Measurements from ENCODE around the gene MGARP.

MGARP gene

DNA sequence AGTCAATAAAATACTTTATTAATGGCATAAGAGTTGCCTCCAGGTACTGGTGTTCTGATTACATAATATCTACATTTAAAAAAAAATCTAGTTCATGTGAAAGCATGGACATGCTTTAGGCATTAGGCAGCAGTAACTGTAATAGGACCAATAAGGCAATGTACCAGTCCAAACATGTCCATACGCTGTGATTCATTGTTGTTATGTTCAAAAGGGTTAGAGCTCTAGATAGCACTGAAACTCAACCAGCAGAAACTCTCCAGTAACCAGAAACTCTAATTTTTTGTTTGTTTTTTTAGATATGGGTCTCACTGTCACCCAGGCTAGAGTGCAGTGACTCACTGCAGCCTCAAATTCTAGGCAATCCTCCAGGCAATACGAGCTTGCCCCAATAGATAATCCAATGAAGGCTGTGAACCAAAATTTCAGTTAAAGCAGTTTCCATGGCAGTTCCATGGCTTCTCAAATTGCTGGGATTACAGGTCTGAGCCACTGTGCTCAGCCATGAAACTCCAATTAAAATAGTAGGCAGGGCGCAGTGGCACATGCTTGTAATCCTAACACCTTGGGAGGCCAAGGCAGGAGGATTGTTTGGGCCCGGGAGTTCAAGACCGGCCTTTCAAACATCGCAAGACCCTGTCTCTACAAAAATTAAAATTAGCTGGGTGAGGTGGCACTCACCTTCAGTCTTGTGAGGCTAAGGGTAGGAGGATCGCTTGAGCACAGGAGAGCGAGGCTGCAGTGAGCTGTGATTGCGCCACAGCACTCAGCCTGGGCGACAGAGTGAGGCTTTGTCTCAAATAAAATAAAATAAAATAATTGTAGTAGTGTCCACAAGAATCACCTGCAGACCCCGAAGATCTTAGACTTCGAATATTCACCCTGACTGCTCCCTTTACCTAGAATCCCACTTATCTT is 36.3 kb downstream of the MGARP start (continued):
- TF ChIP-seq, protein P1, sequence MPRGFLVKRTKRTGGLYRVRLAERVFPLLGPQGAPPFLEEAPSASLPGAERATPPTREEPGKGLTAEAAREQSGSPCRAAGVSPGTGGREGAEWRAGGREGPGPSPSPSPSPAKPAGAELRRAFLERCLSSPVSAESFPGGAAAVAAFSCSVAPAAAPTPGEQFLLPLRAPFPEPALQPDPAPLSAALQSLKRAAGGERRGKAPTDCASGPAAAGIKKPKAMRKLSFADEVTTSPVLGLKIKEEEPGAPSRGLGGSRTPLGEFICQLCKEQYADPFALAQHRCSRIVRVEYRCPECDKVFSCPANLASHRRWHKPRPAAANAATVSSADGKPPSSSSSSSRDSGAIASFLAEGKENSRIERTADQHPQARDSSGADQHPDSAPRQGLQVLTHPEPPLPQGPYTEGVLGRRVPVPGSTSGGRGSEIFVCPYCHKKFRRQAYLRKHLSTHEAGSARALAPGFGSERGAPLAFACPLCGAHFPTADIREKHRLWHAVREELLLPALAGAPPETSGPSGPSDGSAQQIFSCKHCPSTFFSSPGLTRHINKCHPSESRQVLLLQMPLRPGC (tag by site-specific recombination; IDR thresholded peaks at IDR 0.05), result peak; percentile 94
- TF ChIP-seq, protein P2, sequence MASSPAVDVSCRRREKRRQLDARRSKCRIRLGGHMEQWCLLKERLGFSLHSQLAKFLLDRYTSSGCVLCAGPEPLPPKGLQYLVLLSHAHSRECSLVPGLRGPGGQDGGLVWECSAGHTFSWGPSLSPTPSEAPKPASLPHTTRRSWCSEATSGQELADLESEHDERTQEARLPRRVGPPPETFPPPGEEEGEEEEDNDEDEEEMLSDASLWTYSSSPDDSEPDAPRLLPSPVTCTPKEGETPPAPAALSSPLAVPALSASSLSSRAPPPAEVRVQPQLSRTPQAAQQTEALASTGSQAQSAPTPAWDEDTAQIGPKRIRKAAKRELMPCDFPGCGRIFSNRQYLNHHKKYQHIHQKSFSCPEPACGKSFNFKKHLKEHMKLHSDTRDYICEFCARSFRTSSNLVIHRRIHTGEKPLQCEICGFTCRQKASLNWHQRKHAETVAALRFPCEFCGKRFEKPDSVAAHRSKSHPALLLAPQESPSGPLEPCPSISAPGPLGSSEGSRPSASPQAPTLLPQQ (tag by site-specific recombination; IDR thresholded peaks at IDR 0.05), result 0 out of 2 replicates have a peak, but pooled peaks have one; percentile 4
- TF ChIP-seq KLF10 (tag by site-specific recombination; IDR thresholded peaks at IDR 0.05) (peak; percentile 21; the same call in 1 of the 2 replicates), SP3 (tag by site-specific recombination; IDR thresholded peaks at IDR 0.05) (no peak), YY1 (tag by site-specific recombination; IDR thresholded peaks at IDR 0.05) (no peak), ZNF10 (tag by site-specific recombination; IDR thresholded peaks at IDR 0.05) (peak; percentile 55; the same call in 1 of the 2 replicates), ZNF184 (tag by site-specific recombination; IDR thresholded peaks at IDR 0.05) (peak; percentile 62; the same call in 1 of the 2 replicates), ZFP69B (tag by site-specific recombination; IDR thresholded peaks at IDR 0.05) (peak; percentile 12; the same call in 1 of the 2 replicates), ZNF16 (tag by site-specific recombination; IDR thresholded peaks at IDR 0.05; ENCODE audit: low read depth) (no peak), ZNF311 (tag by site-specific recombination; IDR thresholded peaks at IDR 0.05; ENCODE audit: borderline replicate concordance) (no peak), ZEB2 (tag by site-specific recombination; IDR thresholded peaks at IDR 0.05) (peak; percentile 97), ZNF248 (tag by site-specific recombination; IDR thresholded peaks at IDR 0.05) (no peak), ZNF629 (tag by site-specific recombination; IDR thresholded peaks at IDR 0.05) (peak; percentile 87), ZNF112 (tag by site-specific recombination; IDR thresholded peaks at IDR 0.05) (no peak), ZXDB (tag by site-specific recombination; IDR thresholded peaks at IDR 0.05) (peak; percentile 78), ZNF843 (tag by site-specific recombination; IDR thresholded peaks at IDR 0.05) (peak; percentile 90), ZNF335 (tag by site-specific recombination; conservative IDR thresholded peaks at IDR 0.05) (peak; percentile 62), SP7 (tag by site-specific recombination; IDR thresholded peaks at IDR 0.05) (peak; percentile 66), ZNF324 (tag by site-specific recombination; IDR thresholded peaks at IDR 0.05) (no peak), ZNF423 (tag by site-specific recombination; IDR thresholded peaks at IDR 0.05) (no peak), ZNF341 (tag by site-specific recombination; IDR thresholded peaks at IDR 0.05; ENCODE audit: low read depth) (no peak), ZNF366 (tag by site-specific recombination; conservative IDR thresholded peaks at IDR 0.05) (peak; percentile 75; the same call in 1 of the 2 replicates), ZNF24 (tag by site-specific recombination; IDR thresholded peaks at IDR 0.05) (peak; percentile 72; the same call in 1 of the 2 replicates), ZFP37 (tag by site-specific recombination; IDR thresholded peaks at IDR 0.05) (no peak)
- TF ChIP-seq, protein P3, sequence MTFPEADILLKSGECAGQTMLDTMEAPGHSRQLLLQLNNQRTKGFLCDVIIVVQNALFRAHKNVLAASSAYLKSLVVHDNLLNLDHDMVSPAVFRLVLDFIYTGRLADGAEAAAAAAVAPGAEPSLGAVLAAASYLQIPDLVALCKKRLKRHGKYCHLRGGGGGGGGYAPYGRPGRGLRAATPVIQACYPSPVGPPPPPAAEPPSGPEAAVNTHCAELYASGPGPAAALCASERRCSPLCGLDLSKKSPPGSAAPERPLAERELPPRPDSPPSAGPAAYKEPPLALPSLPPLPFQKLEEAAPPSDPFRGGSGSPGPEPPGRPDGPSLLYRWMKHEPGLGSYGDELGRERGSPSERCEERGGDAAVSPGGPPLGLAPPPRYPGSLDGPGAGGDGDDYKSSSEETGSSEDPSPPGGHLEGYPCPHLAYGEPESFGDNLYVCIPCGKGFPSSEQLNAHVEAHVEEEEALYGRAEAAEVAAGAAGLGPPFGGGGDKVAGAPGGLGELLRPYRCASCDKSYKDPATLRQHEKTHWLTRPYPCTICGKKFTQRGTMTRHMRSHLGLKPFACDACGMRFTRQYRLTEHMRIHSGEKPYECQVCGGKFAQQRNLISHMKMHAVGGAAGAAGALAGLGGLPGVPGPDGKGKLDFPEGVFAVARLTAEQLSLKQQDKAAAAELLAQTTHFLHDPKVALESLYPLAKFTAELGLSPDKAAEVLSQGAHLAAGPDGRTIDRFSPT (tag by site-specific recombination; IDR thresholded peaks at IDR 0.05), result peak; percentile 39; the same call in 1 of the 2 replicates
- TF ChIP-seq, protein P4, sequence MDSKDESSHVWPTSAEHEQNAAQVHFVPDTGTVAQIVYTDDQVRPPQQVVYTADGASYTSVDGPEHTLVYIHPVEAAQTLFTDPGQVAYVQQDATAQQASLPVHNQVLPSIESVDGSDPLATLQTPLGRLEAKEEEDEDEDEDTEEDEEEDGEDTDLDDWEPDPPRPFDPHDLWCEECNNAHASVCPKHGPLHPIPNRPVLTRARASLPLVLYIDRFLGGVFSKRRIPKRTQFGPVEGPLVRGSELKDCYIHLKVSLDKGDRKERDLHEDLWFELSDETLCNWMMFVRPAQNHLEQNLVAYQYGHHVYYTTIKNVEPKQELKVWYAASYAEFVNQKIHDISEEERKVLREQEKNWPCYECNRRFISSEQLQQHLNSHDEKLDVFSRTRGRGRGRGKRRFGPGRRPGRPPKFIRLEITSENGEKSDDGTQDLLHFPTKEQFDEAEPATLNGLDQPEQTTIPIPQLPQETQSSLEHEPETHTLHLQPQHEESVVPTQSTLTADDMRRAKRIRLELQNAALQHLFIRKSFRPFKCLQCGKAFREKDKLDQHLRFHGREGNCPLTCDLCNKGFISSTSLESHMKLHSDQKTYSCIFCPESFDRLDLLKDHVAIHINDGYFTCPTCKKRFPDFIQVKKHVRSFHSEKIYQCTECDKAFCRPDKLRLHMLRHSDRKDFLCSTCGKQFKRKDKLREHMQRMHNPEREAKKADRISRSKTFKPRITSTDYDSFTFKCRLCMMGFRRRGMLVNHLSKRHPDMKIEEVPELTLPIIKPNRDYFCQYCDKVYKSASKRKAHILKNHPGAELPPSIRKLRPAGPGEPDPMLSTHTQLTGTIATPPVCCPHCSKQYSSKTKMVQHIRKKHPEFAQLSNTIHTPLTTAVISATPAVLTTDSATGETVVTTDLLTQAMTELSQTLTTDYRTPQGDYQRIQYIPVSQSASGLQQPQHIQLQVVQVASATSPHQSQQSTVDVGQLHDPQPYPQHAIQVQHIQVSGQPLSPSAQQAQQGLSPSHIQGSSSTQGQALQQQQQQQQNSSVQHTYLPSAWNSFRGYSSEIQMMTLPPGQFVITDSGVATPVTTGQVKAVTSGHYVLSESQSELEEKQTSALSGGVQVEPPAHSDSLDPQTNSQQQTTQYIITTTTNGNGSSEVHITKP (tag by site-specific recombination; IDR thresholded peaks at IDR 0.05), result peak; percentile 71
- TF ChIP-seq, protein P5, sequence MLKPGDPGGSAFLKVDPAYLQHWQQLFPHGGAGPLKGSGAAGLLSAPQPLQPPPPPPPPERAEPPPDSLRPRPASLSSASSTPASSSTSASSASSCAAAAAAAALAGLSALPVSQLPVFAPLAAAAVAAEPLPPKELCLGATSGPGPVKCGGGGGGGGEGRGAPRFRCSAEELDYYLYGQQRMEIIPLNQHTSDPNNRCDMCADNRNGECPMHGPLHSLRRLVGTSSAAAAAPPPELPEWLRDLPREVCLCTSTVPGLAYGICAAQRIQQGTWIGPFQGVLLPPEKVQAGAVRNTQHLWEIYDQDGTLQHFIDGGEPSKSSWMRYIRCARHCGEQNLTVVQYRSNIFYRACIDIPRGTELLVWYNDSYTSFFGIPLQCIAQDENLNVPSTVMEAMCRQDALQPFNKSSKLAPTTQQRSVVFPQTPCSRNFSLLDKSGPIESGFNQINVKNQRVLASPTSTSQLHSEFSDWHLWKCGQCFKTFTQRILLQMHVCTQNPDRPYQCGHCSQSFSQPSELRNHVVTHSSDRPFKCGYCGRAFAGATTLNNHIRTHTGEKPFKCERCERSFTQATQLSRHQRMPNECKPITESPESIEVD (tag by site-specific recombination; IDR thresholded peaks at IDR 0.05), result peak; percentile 89
- TF ChIP-seq, protein P6, sequence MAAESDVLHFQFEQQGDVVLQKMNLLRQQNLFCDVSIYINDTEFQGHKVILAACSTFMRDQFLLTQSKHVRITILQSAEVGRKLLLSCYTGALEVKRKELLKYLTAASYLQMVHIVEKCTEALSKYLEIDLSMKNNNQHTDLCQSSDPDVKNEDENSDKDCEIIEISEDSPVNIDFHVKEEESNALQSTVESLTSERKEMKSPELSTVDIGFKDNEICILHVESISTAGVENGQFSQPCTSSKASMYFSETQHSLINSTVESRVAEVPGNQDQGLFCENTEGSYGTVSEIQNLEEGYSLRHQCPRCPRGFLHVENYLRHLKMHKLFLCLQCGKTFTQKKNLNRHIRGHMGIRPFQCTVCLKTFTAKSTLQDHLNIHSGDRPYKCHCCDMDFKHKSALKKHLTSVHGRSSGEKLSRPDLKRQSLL (tag by site-specific recombination; IDR thresholded peaks at IDR 0.05), result 0 out of 2 replicates have a peak, but pooled peaks have one; percentile 10

Measured in HEK293 (cell line).